Mesendoderm (in vitro differentiated cells): Measurements from ENCODE around the gene ARRB1.

Experiments
- DNase-seq: peaks from one replicate; pipeline ENCODE4 v3.0.0; 2013
- H2AK5ac ChIP-seq: 2 replicates; pipeline ENCODE4 v1.6.1; 2013; ENCODE audit warnings: low read length, inconsistent platforms
- H2BK120ac ChIP-seq: 2 replicates; pipeline ENCODE4 v1.6.1; 2013; ENCODE audit warnings: low read depth, mild to moderate bottlenecking, low read length, moderate library complexity, mixed read lengths
- H2BK15ac ChIP-seq: replicated peaks from 2 replicates; pipeline ENCODE4 v1.6.1; 2013; ENCODE audit warnings: low read depth, mild to moderate bottlenecking, moderate library complexity
- H2BK5ac ChIP-seq: 2 replicates; pipeline ENCODE4 v1.6.1; 2013; ENCODE audit warnings: low read length, inconsistent platforms
- H3K18ac ChIP-seq: 2 replicates; pipeline ENCODE4 v1.6.1; 2013; ENCODE audit warnings: mild to moderate bottlenecking, low read length, mixed read lengths
- H3K23ac ChIP-seq: one replicate; pipeline ENCODE4 v1.6.1; 2013; ENCODE audit warnings: low read length
- H3K27ac ChIP-seq: 2 replicates; pipeline ENCODE4 v1.5.1; 2013; ENCODE audit warnings: low read depth, mild to moderate bottlenecking, inconsistent platforms, low read length, moderate library complexity
- H3K27me3 ChIP-seq: 2 replicates; pipeline ENCODE4 v1.6.1; 2013; ENCODE audit warnings: low read length, control low read depth, mild to moderate bottlenecking, inconsistent platforms; ENCODE audit not compliant: insufficient read depth, poor library complexity
- H3K36me3 ChIP-seq: 2 replicates; pipeline ENCODE4 v1.6.1; 2013; ENCODE audit warnings: low read length, inconsistent platforms; ENCODE audit not compliant: control insufficient read depth, insufficient read depth
- H3K4ac ChIP-seq: one replicate; pipeline ENCODE4 v1.6.1; 2013; ENCODE audit warnings: low read depth, mild to moderate bottlenecking, low read length, moderate library complexity
- H3K4me1 ChIP-seq: 2 replicates; pipeline ENCODE4 v1.6.1; 2013; ENCODE audit warnings: low read depth, low read length, inconsistent platforms; ENCODE audit not compliant: control insufficient read depth
- H3K4me2 ChIP-seq: 2 replicates; pipeline ENCODE4 v1.6.1; 2013; ENCODE audit warnings: low read length
- H3K4me3 ChIP-seq: 2 replicates; pipeline ENCODE4 v1.5.1; 2013; ENCODE audit warnings: mild to moderate bottlenecking, low read length
- H3K56ac ChIP-seq: one replicate; pipeline ENCODE4 v1.6.1; 2013; ENCODE audit warnings: low read length
- H3K79me1 ChIP-seq: 2 replicates; pipeline ENCODE4 v1.6.1; 2013; ENCODE audit warnings: low read length, inconsistent platforms
- H3K79me2 ChIP-seq: 2 replicates; pipeline ENCODE4 v1.6.1; 2013; ENCODE audit warnings: mild to moderate bottlenecking, low read length; ENCODE audit not compliant: control insufficient read depth, insufficient read depth
- H3K9ac ChIP-seq: 2 replicates; pipeline ENCODE4 v1.6.1; 2013; ENCODE audit warnings: low read length, inconsistent platforms
- H4K5ac ChIP-seq: one replicate; pipeline ENCODE4 v1.6.1; 2013; ENCODE audit warnings: low read length
- H4K8ac ChIP-seq: one replicate; pipeline ENCODE4 v1.6.1; 2013; ENCODE audit warnings: low read depth, mild to moderate bottlenecking, control low read depth, low read length, moderate library complexity
- WGBS: extraction: QIAGEN DNeasy Blood & Tissue Kit; methylation state at CpG from one replicate; pipeline ENCODE4 v1.1.7; 2013; ENCODE audit warnings: low lambda C conversion rate, missing lambda C conversion rate; ENCODE audit not compliant: insufficient coverage; ENCODE audit errors: extremely low coverage; 5-methylcytosine and 5-hydroxymethylcytosine counted together

The ARRB1 gene

GRCh38 chr11:75233754-75234172 lies 117.7 kb downstream of the ARRB1 start:
- H4K5ac ChIP-seq: no peak overlapping the region
- no peaks in the 10 kb centered on the region for H3K79me2 ChIP-seq
- H4K8ac ChIP-seq: no peak overlapping the region
- H2AK5ac ChIP-seq: no peak overlapping the region
- H3K36me3 ChIP-seq: no peaks in the 10 kb centered on the region
- H3K9ac ChIP-seq: no peak overlapping the region
- no peaks in the 10 kb centered on the region for H3K27me3 ChIP-seq
- no peak overlapping the region for H3K4ac ChIP-seq
- no peak overlapping the region for H2BK120ac ChIP-seq
- H2BK15ac ChIP-seq: no peak overlapping the region
- H2BK5ac ChIP-seq: no peak overlapping the region
- no peak overlapping the region for H3K56ac ChIP-seq
- H3K4me1 ChIP-seq: no peaks in the 10 kb centered on the region
- peak; percentile 89 for DNase-seq
- no peak overlapping the region for H3K4me3 ChIP-seq
- WGBS: no CpG with 5 or more reads among the region's 3 CpGs
- no peak overlapping the region for H3K27ac ChIP-seq
- H3K23ac ChIP-seq: no peak overlapping the region
- H3K79me1 ChIP-seq: no peaks in the 10 kb centered on the region
- H3K4me2 ChIP-seq: no peak overlapping the region
- no peak overlapping the region for H3K18ac ChIP-seq

GRCh38 chr11:75230621-75231020 lies 120.8 kb downstream of the ARRB1 start:
- Histone ChIP-seq H3K18ac (no peak overlapping the region), H4K5ac (no peak overlapping the region), H3K23ac (no peak overlapping the region), H3K4me2 (no peak overlapping the region), H3K79me2 (no peaks in the 10 kb centered on the region), H2BK5ac (no peak overlapping the region), H3K4ac (no peak overlapping the region), H3K4me3 (no peak overlapping the region), H3K4me1 (no peaks in the 10 kb centered on the region), H2BK15ac (no peak overlapping the region), H4K8ac (no peak overlapping the region), H3K56ac (no peak overlapping the region), H3K27me3 (no peaks in the 10 kb centered on the region), H2BK120ac (no peak overlapping the region), H3K79me1 (no peaks in the 10 kb centered on the region), H2AK5ac (no peak overlapping the region), H3K9ac (no peak overlapping the region), H3K27ac (no peak overlapping the region), H3K36me3 (no peaks in the 10 kb centered on the region)
- no peak for DNase-seq
- WGBS: no CpG with 5 or more reads among the region's 2 CpGs

GRCh38 chr11:75229466-75229865 lies 122.0 kb downstream of the ARRB1 start:
- Histone ChIP-seq H3K36me3 (no peaks in the 10 kb centered on the region), H3K27me3 (no peaks in the 10 kb centered on the region), H3K79me2 (no peaks in the 10 kb centered on the region), H2AK5ac (no peak overlapping the region), H3K4me1 (no peaks in the 10 kb centered on the region), H3K23ac (no peak overlapping the region), H3K4ac (no peak overlapping the region), H2BK120ac (no peak overlapping the region), H3K27ac (no peak overlapping the region), H3K79me1 (no peaks in the 10 kb centered on the region), H3K4me3 (no peak overlapping the region), H3K18ac (no peak overlapping the region), H2BK15ac (no peak overlapping the region), H3K9ac (no peak overlapping the region), H4K8ac (no peak overlapping the region), H2BK5ac (no peak overlapping the region), H4K5ac (no peak overlapping the region), H3K4me2 (no peak overlapping the region), H3K56ac (no peak overlapping the region)
- no CpG with 5 or more reads among the region's 2 CpGs for WGBS
- DNase-seq: no peak

- H3K23ac ChIP-seq: no peak overlapping the region
- no peak overlapping the region for H3K4me2 ChIP-seq
- no peaks in the 10 kb centered on the region for H3K79me2 ChIP-seq
- WGBS: no CpG with 5 or more reads among the region's 4 CpGs
- H3K79me1 ChIP-seq: no peaks in the 10 kb centered on the region
- no peak overlapping the region for H4K8ac ChIP-seq
- no peaks in the 10 kb centered on the region for H3K36me3 ChIP-seq
- no peaks in the 10 kb centered on the region for H3K27me3 ChIP-seq
- H4K5ac ChIP-seq: no peak overlapping the region
- no peak overlapping the region for H2BK15ac ChIP-seq
- DNase-seq: no peak
- H3K4me1 ChIP-seq: no peaks in the 10 kb centered on the region
- H3K9ac ChIP-seq: no peak overlapping the region
- no peak overlapping the region for H3K4ac ChIP-seq
- no peak overlapping the region for H3K56ac ChIP-seq
- H3K27ac ChIP-seq: no peak overlapping the region
- H2AK5ac ChIP-seq: no peak overlapping the region
- H3K18ac ChIP-seq: no peak overlapping the region
- H2BK5ac ChIP-seq: no peak overlapping the region
- no peak overlapping the region for H3K4me3 ChIP-seq
- H2BK120ac ChIP-seq: no peak overlapping the region
Observed at GRCh38 chr11:75225794-75226193, 125.7 kb downstream of the ARRB1 start.

- H3K18ac ChIP-seq: no peak overlapping the region
- H3K4me2 ChIP-seq: no peak overlapping the region
Observed at GRCh38 chr11:75223954-75224643, 127.4 kb downstream of the ARRB1 start.

GRCh38 chr11:75219869-75220268 lies 131.6 kb downstream of the ARRB1 start:
- Histone ChIP-seq H2BK5ac (no peak overlapping the region), H3K23ac (no peak overlapping the region), H3K79me2 (no peaks in the 10 kb centered on the region), H3K9ac (no peak overlapping the region), H3K4me2 (no peak overlapping the region), H3K4ac (no peak overlapping the region), H4K8ac (no peak overlapping the region), H2AK5ac (no peak overlapping the region), H2BK120ac (no peak overlapping the region), H3K79me1 (no peaks in the 10 kb centered on the region), H3K27me3 (no peaks in the 10 kb centered on the region), H3K4me1 (no peaks in the 10 kb centered on the region), H3K4me3 (no peak overlapping the region), H4K5ac (no peak overlapping the region), H3K18ac (no peak overlapping the region), H2BK15ac (no peak overlapping the region), H3K56ac (no peak overlapping the region), H3K36me3 (no peaks in the 10 kb centered on the region), H3K27ac (no peak overlapping the region)
- no peak for DNase-seq
- WGBS: no CpG with 5 or more reads among the region's 2 CpGs

More at GRCh38 chr11:75223954-75224643, 127.4 kb downstream of the ARRB1 start:
- no peaks in the 10 kb centered on the region for H3K4me1 ChIP-seq
- no peaks in the 10 kb centered on the region for H3K79me1 ChIP-seq
- no peak overlapping the region for H2BK5ac ChIP-seq
- no peak overlapping the region for H4K8ac ChIP-seq
- no CpG with 5 or more reads among the region's 5 CpGs for WGBS
- no peak overlapping the region for H2AK5ac ChIP-seq
- H3K27me3 ChIP-seq: no peaks in the 10 kb centered on the region
- H3K79me2 ChIP-seq: no peaks in the 10 kb centered on the region
- DNase-seq: peak; percentile 72
- H3K9ac ChIP-seq: no peak overlapping the region
- no peak overlapping the region for H3K4me3 ChIP-seq
- no peak overlapping the region for H3K4ac ChIP-seq
- H2BK15ac ChIP-seq: no peak overlapping the region
- H3K23ac ChIP-seq: peak overlapping the region; percentile 68
- H3K27ac ChIP-seq: no peak overlapping the region
- no peak overlapping the region for H2BK120ac ChIP-seq
- no peak overlapping the region for H3K56ac ChIP-seq
- H4K5ac ChIP-seq: no peak overlapping the region
- H3K36me3 ChIP-seq: no peaks in the 10 kb centered on the region
